ENCODE results near the gene TMEM186.

GRCh38 chr16:8831871-8832716 is 34.7 kb upstream of the TMEM186 start:
- TF ChIP-seq CTCF (IDR thresholded peaks at IDR 0.05; ENCODE audit: insufficient read depth, low read length, poor library complexity, severe bottlenecking): no peak
- TF ChIP-seq EZH2phosphoT487 (conservative IDR thresholded peaks at IDR 0.05; ENCODE audit: low read length): no peak
